K562 (cell line): Measurements from ENCODE around the gene WFIKKN2. TPM values are rescaled to one million over a fixed set of nuclear protein-coding genes. Genes with fewer than 3 reads are reported as not detected.
A peak's percentile ranks its signal among the peaks of the same experiment; 100 is the strongest.

Source experiments
- ATF1 ChIP-seq, 2 experiments: fragments of 450-650 bp in 1 of 2; IDR thresholded peaks; 2 replicates each; pipeline ENCODE4 v1.6.1; 2016; ENCODE audit warnings: missing compliant biosample characterization in 1 of 2, missing genetic modification characterization in 1 of 2
- CBX1 ChIP-seq: sonication (generic); IDR thresholded peaks from 2 replicates; pipeline ENCODE4 v1.6.1; 2016; ENCODE audit warnings: antibody characterized with exemption, low read depth, mild to moderate bottlenecking
- DPF2 ChIP-seq: fragments of 450-650 bp; IDR thresholded peaks from 2 replicates; pipeline ENCODE4 v1.6.1; 2016
- ETS2 ChIP-seq: IDR thresholded peaks from 2 replicates; pipeline ENCODE4 v1.6.1; 2016; ENCODE audit warnings: borderline replicate concordance, missing genetic modification characterization, mild to moderate bottlenecking, moderate library complexity, missing compliant biosample characterization; ENCODE audit not compliant: poor library complexity, severe bottlenecking
- FOSL1 ChIP-seq: fragments of 200-800 bp; sonication (Bioruptor generic); conservative IDR thresholded peaks from 2 replicates; pipeline ENCODE4 v1.6.1; 2016; ENCODE audit warnings: missing genetic modification characterization, missing compliant biosample characterization
- GATA2 ChIP-seq: sonication (generic); formaldehyde crosslinking; IDR thresholded peaks from 2 replicates; pipeline ENCODE4 v1.4.0; 2020; ENCODE audit warnings: mild to moderate bottlenecking, missing genetic modification reagents
- HDAC1 ChIP-seq, 2 experiments: fragments of 450-650 bp; IDR thresholded peaks; 2 replicates each; pipeline ENCODE4 v1.6.1; 2016 to 2017; ENCODE audit warnings: inconsistent platforms in 1 of 2, mild to moderate bottlenecking in 1 of 2, moderate library complexity in 1 of 2
- JUN ChIP-seq, 2 experiments: sonication (generic) in 1 of 2; formaldehyde crosslinking in 1 of 2; IDR thresholded peaks; 2 replicates each; pipeline versions ENCODE4 v1.6.1 to v1.8.0; 2012 to 2022; ENCODE audit warnings: borderline replicate concordance in 2 of 2, mild to moderate bottlenecking in 2 of 2, improper control_type of control experiment in 1 of 2, low read depth in 1 of 2, low read length in 1 of 2, missing genetic modification reagents in 1 of 2
- MAFK ChIP-seq: IDR thresholded peaks from 2 replicates; pipeline ENCODE4 v1.6.1; 2011; ENCODE audit warnings: low read length, improper control_type of control experiment
- MBD2 ChIP-seq: sonication (generic); IDR thresholded peaks from 2 replicates; pipeline ENCODE4 v1.6.1; 2016; ENCODE audit warnings: low read depth, borderline replicate concordance
- NR2F6 ChIP-seq: fragments of 450-650 bp; formaldehyde crosslinking; IDR thresholded peaks from 2 replicates; pipeline ENCODE4 v1.4.0; 2020; ENCODE audit warnings: mild to moderate bottlenecking
- PCBP1 ChIP-seq: fragments of 200-400 bp; formaldehyde crosslinking; IDR thresholded peaks from 2 replicates; pipeline ENCODE4 v1.6.1; 2018; ENCODE audit warnings: mild to moderate bottlenecking, low read depth, low read length; ENCODE audit not compliant: poor library complexity, severe bottlenecking
- POLR2A ChIP-seq: fragments of 450-650 bp; conservative IDR thresholded peaks from 2 replicates; pipeline ENCODE4 v1.6.1; 2016
- POLR3A ChIP-seq: IDR thresholded peaks from 2 replicates; pipeline ENCODE4 v1.6.1; 2011; ENCODE audit warnings: borderline replicate concordance, mild to moderate bottlenecking, moderate library complexity; ENCODE audit not compliant: insufficient read length, insufficient read depth; ENCODE audit errors: extremely low read depth
- RNF2 ChIP-seq: sonication (generic); IDR thresholded peaks from 2 replicates; pipeline ENCODE4 v1.6.1; 2016
- SETDB1 ChIP-seq: IDR thresholded peaks from one replicate; pipeline ENCODE4 v1.6.1; 2012; ENCODE audit warnings: low read length, control low read depth, inconsistent platforms
- ZBED1 ChIP-seq: IDR thresholded peaks from 2 replicates; pipeline ENCODE4 v1.6.1; 2014
- ZNF133 ChIP-seq: fragments of 250-450 bp; sonication (Bioruptor Pico); IDR thresholded peaks from 2 replicates; pipeline ENCODE4 v1.4.0; 2020; ENCODE audit warnings: mild to moderate bottlenecking
- ZNF174 ChIP-seq: fragments of 250-450 bp; sonication (Bioruptor Pico); IDR thresholded peaks from 2 replicates; pipeline ENCODE4 v1.4.0; 2020; ENCODE audit warnings: mild to moderate bottlenecking
- ZNF184 ChIP-seq: sonication (generic); formaldehyde crosslinking; IDR thresholded peaks from 2 replicates; pipeline ENCODE4 v1.5.0; 2020; ENCODE audit warnings: missing genetic modification reagents
- ZNF212 ChIP-seq: fragments of 450-650 bp; formaldehyde crosslinking; IDR thresholded peaks from 2 replicates; pipeline ENCODE4 v1.4.0; 2020; ENCODE audit warnings: mild to moderate bottlenecking
- ZNF217 ChIP-seq: sonication (generic); formaldehyde crosslinking; IDR thresholded peaks from 2 replicates; pipeline ENCODE4 v1.8.0; 2022; ENCODE audit warnings: mild to moderate bottlenecking, missing genetic modification reagents
- ZNF316 ChIP-seq: fragments of 450-650 bp; IDR thresholded peaks from 2 replicates; pipeline ENCODE4 v1.6.1; 2016
- ZNF436 ChIP-seq: fragments of 250-450, 450-650 bp; sonication (Bioruptor Pico); formaldehyde crosslinking; IDR thresholded peaks from 2 replicates; pipeline ENCODE4 v1.7.0; 2020; ENCODE audit warnings: mild to moderate bottlenecking
- ZNF507 ChIP-seq: conservative IDR thresholded peaks from 2 replicates; pipeline ENCODE4 v1.6.1; 2017; ENCODE audit warnings: missing genetic modification characterization, missing compliant biosample characterization
- ZNF583 ChIP-seq: fragments of 250-450 bp; sonication (Bioruptor Pico); IDR thresholded peaks from 2 replicates; pipeline ENCODE4 v1.4.0; 2020
- ZNF695 ChIP-seq: fragments of 450-650 bp; formaldehyde crosslinking; IDR thresholded peaks from 2 replicates; pipeline ENCODE4 v1.4.0; 2020; ENCODE audit warnings: mild to moderate bottlenecking, moderate library complexity
- ZNF717 ChIP-seq: fragments of 250-450 bp; sonication (Bioruptor Pico); IDR thresholded peaks from 2 replicates; pipeline ENCODE4 v1.5.0; 2021
- ZZZ3 ChIP-seq: fragments of 450-650 bp; IDR thresholded peaks from 2 replicates; pipeline ENCODE4 v1.6.1; 2016; ENCODE audit warnings: antibody characterized with exemption, mild to moderate bottlenecking, moderate library complexity
- polyA plus RNA-seq, 8 experiments: library from polyadenylated mRNA; depleted of rRNA in 4 of 8; stranded (reverse) in 5 of 8; unstranded in 3 of 8; fragments of >200 nt; fragmentation: Nextera tagmentation in 2 of 8; fragmentation: Illumina TruSeq in 1 of 8; extraction: Ambion mirVana in 2 of 8; extraction: Trizol in 1 of 8; gene quantifications; 2 replicates each; pipeline versions ENCODE4 v1.2.1 to v1.2.3, GENCODE V29; 2011 to 2014; ENCODE audit warnings: inconsistent platforms in 1 of 8, missing spikeins in 1 of 8
- total RNA-seq, 7 experiments: library from RNA; depleted of rRNA in 6 of 7; stranded (reverse); fragments of >200 nt in 6 of 7; fragmentation: Illumina TruSeq in 2 of 7; extraction: Trizol in 2 of 7; gene quantifications; 2 replicates each; pipeline versions ENCODE4 v1.2.1 to v1.2.3, GENCODE V29; 2011 to 2021; ENCODE audit warnings: low replicate concordance in 1 of 7
- TF ChIP-seq, protein P1 (sequence below): fragments of 200-800 bp; sonication (Bioruptor generic); IDR thresholded peaks from 2 replicates; pipeline ENCODE4 v1.6.1; 2017; ENCODE audit warnings: missing genetic modification characterization, missing compliant biosample characterization
- TF ChIP-seq, protein P2 (sequence below): IDR thresholded peaks from 2 replicates; pipeline ENCODE4 v1.6.1; 2011; ENCODE audit not compliant: insufficient read length; ENCODE audit errors: extremely low read depth
- TF ChIP-seq, protein P3 (sequence below): IDR thresholded peaks from 2 replicates; pipeline ENCODE4 v1.6.1; 2014; ENCODE audit warnings: antibody characterized with exemption

The WFIKKN2 gene
- total and polyA plus RNA-seq, 9 of the 15 experiments (the other 6 are each of a cell fraction or from before 2014, with no cell fraction given): 0.07 TPM; not detected in 8

DNA sequence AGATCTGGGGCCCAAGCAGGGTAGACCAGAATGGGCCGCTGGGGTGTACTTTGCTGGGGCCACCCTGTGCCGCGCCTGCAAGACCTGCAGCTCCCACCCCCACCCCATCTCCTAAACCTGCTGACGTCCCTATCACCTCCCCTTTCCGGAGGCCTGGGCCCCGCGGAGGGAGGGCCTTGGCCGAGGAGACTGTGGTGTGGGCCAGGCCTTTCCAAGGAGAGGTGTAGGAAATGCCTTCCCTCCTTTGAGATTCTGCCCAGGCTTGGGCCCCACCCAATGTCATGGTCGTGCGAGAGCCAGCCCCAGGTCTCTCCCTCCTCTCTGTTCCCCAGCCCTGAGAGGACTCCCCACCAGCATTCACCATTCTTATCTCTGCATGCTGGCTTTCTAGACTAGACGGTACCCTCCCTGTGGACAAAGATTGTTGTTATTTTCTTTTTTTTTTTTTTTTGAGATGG is 3.9 kb upstream of the WFIKKN2 start (continued):
- TF ChIP-seq, protein P1, sequence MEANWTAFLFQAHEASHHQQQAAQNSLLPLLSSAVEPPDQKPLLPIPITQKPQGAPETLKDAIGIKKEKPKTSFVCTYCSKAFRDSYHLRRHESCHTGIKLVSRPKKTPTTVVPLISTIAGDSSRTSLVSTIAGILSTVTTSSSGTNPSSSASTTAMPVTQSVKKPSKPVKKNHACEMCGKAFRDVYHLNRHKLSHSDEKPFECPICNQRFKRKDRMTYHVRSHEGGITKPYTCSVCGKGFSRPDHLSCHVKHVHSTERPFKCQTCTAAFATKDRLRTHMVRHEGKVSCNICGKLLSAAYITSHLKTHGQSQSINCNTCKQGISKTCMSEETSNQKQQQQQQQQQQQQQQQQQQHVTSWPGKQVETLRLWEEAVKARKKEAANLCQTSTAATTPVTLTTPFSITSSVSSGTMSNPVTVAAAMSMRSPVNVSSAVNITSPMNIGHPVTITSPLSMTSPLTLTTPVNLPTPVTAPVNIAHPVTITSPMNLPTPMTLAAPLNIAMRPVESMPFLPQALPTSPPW (CRISPR knock-in tag): peak; percentile 51; the same call in 1 of the 2 replicates
- TF ChIP-seq ZNF184 (CRISPR knock-in tag) (no peak), FOSL1 (no peak), ZBED1 (no peak), CBX1 (no peak), GATA2 (0 out of 2 replicates have a peak, but pooled peaks have one; percentile 6), ZNF174 (no peak), POLR2A (no peak), DPF2 (peak; percentile 50; the same call in 1 of the 2 replicates), ATF1 (CRISPR knock-in tag; IDR thresholded peaks at IDR 0.05) (no peak), ATF1 (tag; IDR thresholded peaks at IDR 0.05) (peak; percentile 76), ZNF436 (CRISPR knock-in tag) (no peak), JUN (IDR thresholded peaks at IDR 0.05; ENCODE audit: borderline replicate concordance, low read depth, low read length) (no peak), JUN (CRISPR knock-in tag; IDR thresholded peaks at IDR 0.05; ENCODE audit: borderline replicate concordance) (no peak), MBD2 (no peak), ZNF507 (no peak), POLR3A (no peak), ZNF212 (no peak), ZNF583 (CRISPR knock-in tag) (no peak), ZZZ3 (no peak), ZNF217 (CRISPR knock-in tag) (no peak), HDAC1 (IDR thresholded peaks at IDR 0.05) (no peak), MAFK (no peak), NR2F6 (CRISPR knock-in tag) (no peak), PCBP1 (no peak), ZNF717 (CRISPR knock-in tag) (no peak), RNF2 (no peak), ZNF316 (peak; percentile 71), ZNF695 (CRISPR knock-in tag) (no peak), ZNF133 (CRISPR knock-in tag) (no peak), ETS2 (tag) (no peak), SETDB1 (no peak)
- TF ChIP-seq, protein P2, sequence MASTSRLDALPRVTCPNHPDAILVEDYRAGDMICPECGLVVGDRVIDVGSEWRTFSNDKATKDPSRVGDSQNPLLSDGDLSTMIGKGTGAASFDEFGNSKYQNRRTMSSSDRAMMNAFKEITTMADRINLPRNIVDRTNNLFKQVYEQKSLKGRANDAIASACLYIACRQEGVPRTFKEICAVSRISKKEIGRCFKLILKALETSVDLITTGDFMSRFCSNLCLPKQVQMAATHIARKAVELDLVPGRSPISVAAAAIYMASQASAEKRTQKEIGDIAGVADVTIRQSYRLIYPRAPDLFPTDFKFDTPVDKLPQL: no peak
- TF ChIP-seq, protein P3, sequence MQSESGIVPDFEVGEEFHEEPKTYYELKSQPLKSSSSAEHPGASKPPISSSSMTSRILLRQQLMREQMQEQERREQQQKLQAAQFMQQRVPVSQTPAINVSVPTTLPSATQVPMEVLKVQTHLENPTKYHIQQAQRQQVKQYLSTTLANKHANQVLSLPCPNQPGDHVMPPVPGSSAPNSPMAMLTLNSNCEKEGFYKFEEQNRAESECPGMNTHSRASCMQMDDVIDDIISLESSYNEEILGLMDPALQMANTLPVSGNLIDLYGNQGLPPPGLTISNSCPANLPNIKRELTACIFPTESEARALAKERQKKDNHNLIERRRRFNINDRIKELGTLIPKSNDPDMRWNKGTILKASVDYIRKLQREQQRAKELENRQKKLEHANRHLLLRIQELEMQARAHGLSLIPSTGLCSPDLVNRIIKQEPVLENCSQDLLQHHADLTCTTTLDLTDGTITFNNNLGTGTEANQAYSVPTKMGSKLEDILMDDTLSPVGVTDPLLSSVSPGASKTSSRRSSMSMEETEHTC: no peak
